Measurements from ENCODE around the gene ULK4.

- no peak for TF ChIP-seq CTCF (IDR thresholded peaks at IDR 0.05; ENCODE audit: insufficient read depth, low read length)
- TF ChIP-seq POLR2AphosphoS5 (IDR thresholded peaks at IDR 0.05; ENCODE audit: low read depth) = no peak
- no peak for TF ChIP-seq REST (IDR thresholded peaks at IDR 0.05; ENCODE audit: insufficient replicate concordance, low read depth)
- TF ChIP-seq GABPA (IDR thresholded peaks at IDR 0.05; ENCODE audit: low read depth) = no peak
- TF ChIP-seq SPI1 (IDR thresholded peaks at IDR 0.05; ENCODE audit: borderline replicate concordance, low read depth) = no peak
Measured at GRCh38 chr3:41394896-41395295, 567.0 kb downstream of the ULK4 start.
